Measurements from ENCODE around the gene PKN2. TPM values are rescaled to one million over a fixed set of nuclear protein-coding genes. Genes with fewer than 3 reads are reported as not detected.

The PKN2 gene
- total and polyA plus RNA-seq, 3 donors from 2014 or later: 12.0 to 46.5 (median 43.9) TPM

- no peak overlapping the region for H3K4me3 ChIP-seq
- intact Hi-C loops (cut with DNase I; ENCODE audit: low total_unique reads): loop anchor here (10.0 kb wide), 1 partner anchor 225 kb away; no protein-coding TSS in a partner anchor
- H3K27ac ChIP-seq: no peak overlapping the region
- H3K36me3 ChIP-seq (ENCODE audit: low read depth, missing control alignments): no peaks in the 10 kb centered on the region
- 80 to 91% methylated on average over 1 of the region's 1 CpG for WGBS, 2 donors
- TF ChIP-seq POLR2A (IDR thresholded peaks at IDR 0.05) (no peak), CTCF (IDR thresholded peaks at IDR 0.05) (no peak)
- H3K4me1 ChIP-seq: no peaks in the 10 kb centered on the region
- no peaks in the 10 kb centered on the region for H3K9me3 ChIP-seq
- DNase-seq: no peak
- no peaks in the 10 kb centered on the region for H3K27me3 ChIP-seq
Measured at GRCh38 chr1:88649932-88650331, 34.1 kb upstream of the PKN2 start.

- Histone ChIP-seq H3K9me3 (no peaks in the 10 kb centered on the region), H3K4me3 (no peak overlapping the region), H3K27me3 (no peaks in the 10 kb centered on the region), H3K27ac (no peak overlapping the region), H3K4me1 (no peaks in the 10 kb centered on the region), H3K36me3 (ENCODE audit: low read depth, missing control alignments) (no peaks in the 10 kb centered on the region)
- no peak for DNase-seq
- 77 to 91% methylated on average over 6 of the region's 6 CpGs for WGBS, 2 donors
- TF ChIP-seq CTCF (IDR thresholded peaks at IDR 0.05) (no peak), POLR2A (IDR thresholded peaks at IDR 0.05) (no peak)
- intact Hi-C loops (cut with DNase I; ENCODE audit: low total_unique reads): loop anchor here (10.0 kb wide), 1 partner anchor 224 kb away; no protein-coding TSS in a partner anchor
Measured at GRCh38 chr1:88650676-88651418, 33.2 kb upstream of the PKN2 start.

- TF ChIP-seq POLR2A (IDR thresholded peaks at IDR 0.05) (no peak), CTCF (IDR thresholded peaks at IDR 0.05) (no peak)
- Histone ChIP-seq H3K36me3 (ENCODE audit: low read depth, missing control alignments) (no peaks in the 10 kb centered on the region), H3K4me1 (no peaks in the 10 kb centered on the region), H3K27ac (no peak overlapping the region), H3K4me3 (no peak overlapping the region), H3K9me3 (no peaks in the 10 kb centered on the region), H3K27me3 (no peaks in the 10 kb centered on the region)
- intact Hi-C loops (cut with DNase I; ENCODE audit: low total_unique reads): loop anchor here (10.0 kb wide), 1 partner anchor 220 kb away; no protein-coding TSS in a partner anchor
- DNase-seq: no peak
- WGBS, 2 donors: 27 to 58% methylated on average over 1 of the region's 1 CpG
Measured at GRCh38 chr1:88655140-88655539, 28.9 kb upstream of the PKN2 start.

GRCh38 chr1:88655685-88656299, 28.3 kb upstream of the PKN2 start:
- 19 to 29% methylated on average over 3 of the region's 3 CpGs for WGBS, 2 donors
- Histone ChIP-seq H3K27ac (no peak overlapping the region), H3K9me3 (no peaks in the 10 kb centered on the region), H3K36me3 (ENCODE audit: low read depth, missing control alignments) (no peaks in the 10 kb centered on the region), H3K27me3 (no peaks in the 10 kb centered on the region), H3K4me1 (no peaks in the 10 kb centered on the region), H3K4me3 (no peak overlapping the region)
- TF ChIP-seq CTCF (IDR thresholded peaks at IDR 0.05) (peak; percentile 33 to 84 (median 45)), POLR2A (IDR thresholded peaks at IDR 0.05) (no peak)
- no peak for DNase-seq
- intact Hi-C loops (cut with DNase I; ENCODE audit: low total_unique reads): loop anchor here (10.0 kb wide), 1 partner anchor 219 kb away; no protein-coding TSS in a partner anchor

All from testis (tissue), 3 donors.